Endothelial cell of umbilical vein (primary cell): Measurements from ENCODE around the gene PAX2.

ENCODE experiments used
- CTCF ChIP-seq, 2 donors: IDR thresholded peaks; 1 replicate in 1 of 2; 2 replicates in 1 of 2; pipeline ENCODE4 v1.5.1; 2011; ENCODE audit warnings: low read length in 2 of 2, mild to moderate bottlenecking in 2 of 2, moderate library complexity in 2 of 2, control low read depth in 1 of 2, inconsistent platforms in 1 of 2, low read depth in 1 of 2; ENCODE audit not compliant: insufficient read depth in 1 of 2; ENCODE audit errors: extremely low read depth in 1 of 2
- EZH2 ChIP-seq: IDR thresholded peaks from 2 replicates; pipeline ENCODE4 v1.6.1; 2012; ENCODE audit warnings: borderline replicate concordance, low read depth, mild to moderate bottlenecking, moderate library complexity, low read length, inconsistent platforms; ENCODE audit not compliant: severe bottlenecking
- FOS ChIP-seq: IDR thresholded peaks from 2 replicates; pipeline ENCODE4 v1.6.1; 2011; ENCODE audit warnings: mild to moderate bottlenecking, low read length, moderate library complexity, borderline replicate concordance; ENCODE audit not compliant: insufficient read depth
- GATA2 ChIP-seq: IDR thresholded peaks from 2 replicates; pipeline ENCODE4 v1.7.0; 2011; ENCODE audit warnings: low read depth, mild to moderate bottlenecking, moderate library complexity, mixed read lengths, low read length; ENCODE audit not compliant: insufficient read length, insufficient read depth
- MAX ChIP-seq: IDR thresholded peaks from 2 replicates; pipeline ENCODE4 v1.6.1; 2011; ENCODE audit not compliant: insufficient read depth, insufficient read length
- MYC ChIP-seq: IDR thresholded peaks from one replicate; pipeline ENCODE4 v1.6.1; 2011; ENCODE audit warnings: mild to moderate bottlenecking, low read depth, low read length
- POLR2A ChIP-seq: IDR thresholded peaks from 2 replicates; pipeline ENCODE4 v1.6.1; 2012; ENCODE audit warnings: low read depth, mild to moderate bottlenecking, control low read depth, low read length
- POLR2AphosphoS5 ChIP-seq: IDR thresholded peaks from 2 replicates; pipeline ENCODE4 v1.6.1; 2012; ENCODE audit warnings: low read depth, mild to moderate bottlenecking, control low read depth, low read length, moderate library complexity; ENCODE audit not compliant: insufficient read depth

GRCh38 chr10:100805543-100806355, 60.4 kb downstream of the PAX2 start:
- no peak for TF ChIP-seq CTCF (IDR thresholded peaks at IDR 0.05; ENCODE audit: extremely low read depth in 1 of 2, insufficient read depth in 1 of 2, low read depth in 1 of 2, low read length in 2 of 2)
- TF ChIP-seq POLR2A: no peak
- TF ChIP-seq POLR2AphosphoS5: no peak
- TF ChIP-seq EZH2: no peak
- TF ChIP-seq FOS: no peak
- no peak for TF ChIP-seq MAX
- no peak for TF ChIP-seq MYC
- TF ChIP-seq GATA2: no peak
